ENCODE measurements around the gene YKT6. TPM values are rescaled to one million over a fixed set of nuclear protein-coding genes. Genes with fewer than 3 reads are reported as not detected.

Gene YKT6
- total and polyA plus RNA-seq, 2 of the 8 experiments (the other 6 are each of a cell fraction or from before 2014, with no cell fraction given): 75.3 to 103 TPM

Other genes starting within 250 kb of the YKT6 start
- gene SPDYE1, start 203.1 kb upstream of the YKT6 start, total RNA-seq (2021; fragmentation: NEBNext Ultra II Directional; extraction: Animal tissue kit (Norgen Biotek cat#: 25700)): not detected in 2 replicates
- gene SPDYE1, start 203.1 kb upstream of the YKT6 start, polyA plus RNA-seq (2011; rRNA removed): not detected in 2 replicates
- 30.9 and 32.1 TPM in 2 replicates for gene DBNL, start 156.3 kb upstream of the YKT6 start, total RNA-seq (2021; fragmentation: NEBNext Ultra II Directional; extraction: Animal tissue kit (Norgen Biotek cat#: 25700))
- 56.6 and 63.1 TPM in 2 replicates for gene DBNL, start 156.3 kb upstream of the YKT6 start, polyA plus RNA-seq (2011; rRNA removed)
- 1.4 and 2.1 TPM in 2 replicates for gene PGAM2, start 135.4 kb upstream of the YKT6 start, total RNA-seq (2021; fragmentation: NEBNext Ultra II Directional; extraction: Animal tissue kit (Norgen Biotek cat#: 25700))
- gene PGAM2, start 135.4 kb upstream of the YKT6 start, polyA plus RNA-seq (2011; rRNA removed): 2.9 and 4.3 TPM in 2 replicates
- gene POLM, start 118.4 kb upstream of the YKT6 start, total RNA-seq (2021; fragmentation: NEBNext Ultra II Directional; extraction: Animal tissue kit (Norgen Biotek cat#: 25700)): 14.5 and 14.9 TPM in 2 replicates
- gene POLM, start 118.4 kb upstream of the YKT6 start, polyA plus RNA-seq (2011; rRNA removed): 12.0 and 20.4 TPM in 2 replicates
- gene AEBP1, start 96.6 kb upstream of the YKT6 start, total RNA-seq (2021; fragmentation: NEBNext Ultra II Directional; extraction: Animal tissue kit (Norgen Biotek cat#: 25700)): 39.4 and 41.2 TPM in 2 replicates
- gene AEBP1, start 96.6 kb upstream of the YKT6 start, polyA plus RNA-seq (2011; rRNA removed): 10.4 and 18.4 TPM in 2 replicates
- gene POLD2, start 77.4 kb upstream of the YKT6 start, total RNA-seq (2021; fragmentation: NEBNext Ultra II Directional; extraction: Animal tissue kit (Norgen Biotek cat#: 25700)): 148 TPM in 2 replicates
- gene POLD2, start 77.4 kb upstream of the YKT6 start, polyA plus RNA-seq (2011; rRNA removed): 214 and 289 TPM in 2 replicates
- gene MYL7, start 59.6 kb upstream of the YKT6 start, total RNA-seq (2021; fragmentation: NEBNext Ultra II Directional; extraction: Animal tissue kit (Norgen Biotek cat#: 25700)): 3.3 and 3.6 TPM in 2 replicates
- 1.4 and 3.4 TPM in 2 replicates for gene MYL7, start 59.6 kb upstream of the YKT6 start, polyA plus RNA-seq (2011; rRNA removed)
- 4.1 and 4.9 TPM in 2 replicates for gene GCK, start 11.5 kb upstream of the YKT6 start, total RNA-seq (2021; fragmentation: NEBNext Ultra II Directional; extraction: Animal tissue kit (Norgen Biotek cat#: 25700))
- gene GCK, start 11.5 kb upstream of the YKT6 start, polyA plus RNA-seq (2011; rRNA removed): 2.4 and 4.3 TPM in 2 replicates
- 0.15 and 0.17 TPM in 2 replicates for gene CAMK2B, start 124.6 kb downstream of the YKT6 start, total RNA-seq (2021; fragmentation: NEBNext Ultra II Directional; extraction: Animal tissue kit (Norgen Biotek cat#: 25700))
- gene CAMK2B, start 124.6 kb downstream of the YKT6 start, polyA plus RNA-seq (2011; rRNA removed): 0.05 and 0.14 TPM in 2 replicates

Data from H1 (cell line).